HG03060 (cell line): ENCODE data around the gene PGR.

Experiments used
- ATAC-seq: cut with Tn5 transposase; IDR thresholded peaks from one replicate; pipeline ENCODE4 v1.9.1; 2021; ENCODE audit warnings: low read depth, moderate number of reproducible peaks; ENCODE audit not compliant: unreplicated experiment

PGR gene

GRCh38 chr11:101083335-101083734 is 46.3 kb downstream of the PGR start:
- no peak for ATAC-seq

- no peak for ATAC-seq
Measured at GRCh38 chr11:101082813-101083212, 46.8 kb downstream of the PGR start.

GRCh38 chr11:101063706-101064105 is 65.9 kb downstream of the PGR start:
- ATAC-seq, result no peak

- no peak for ATAC-seq
Measured at GRCh38 chr11:101061606-101062005, 68.0 kb downstream of the PGR start.

GRCh38 chr11:101059331-101059730 is 70.3 kb downstream of the PGR start:
- no peak for ATAC-seq

- ATAC-seq, result no peak
Measured at GRCh38 chr11:101053492-101053891, 76.1 kb downstream of the PGR start.

- ATAC-seq, result no peak
Measured at GRCh38 chr11:101051677-101052076, 77.9 kb downstream of the PGR start.

- no peak for ATAC-seq
Measured at GRCh38 chr11:101049813-101050212, 79.8 kb downstream of the PGR start.

- ATAC-seq, result no peak
Measured at GRCh38 chr11:101049123-101049522, 80.5 kb downstream of the PGR start.

- ATAC-seq, result no peak
Measured at GRCh38 chr11:101048479-101048878, 81.1 kb downstream of the PGR start.

GRCh38 chr11:101046947-101047346 is 82.7 kb downstream of the PGR start:
- ATAC-seq, result no peak

- ATAC-seq, result no peak
Measured at GRCh38 chr11:101045415-101045814, 84.2 kb downstream of the PGR start.

- no peak for ATAC-seq
Measured at GRCh38 chr11:101043940-101044339, 85.7 kb downstream of the PGR start.

GRCh38 chr11:101035872-101036271 is 93.7 kb downstream of the PGR start:
- no peak for ATAC-seq

- no peak for ATAC-seq
Measured at GRCh38 chr11:101034076-101034475, 95.5 kb downstream of the PGR start.

- no peak for ATAC-seq
Measured at GRCh38 chr11:101032991-101033390, 96.6 kb downstream of the PGR start.

GRCh38 chr11:101031713-101032112 is 97.9 kb downstream of the PGR start:
- ATAC-seq, result no peak

- no peak for ATAC-seq
Measured at GRCh38 chr11:101030692-101031091, 98.9 kb downstream of the PGR start.

- no peak for ATAC-seq
Measured at GRCh38 chr11:101030015-101030414, 99.6 kb downstream of the PGR start.

- ATAC-seq, result no peak
Measured at GRCh38 chr11:101028644-101029043, 101.0 kb downstream of the PGR start.

- ATAC-seq, result no peak
Measured at GRCh38 chr11:101022256-101022655, 107.4 kb downstream of the PGR start.

GRCh38 chr11:101019870-101020269 is 109.7 kb downstream of the PGR start:
- ATAC-seq, result no peak

GRCh38 chr11:101014600-101015285 is 114.9 kb downstream of the PGR start:
- no peak for ATAC-seq
